CD4-positive, alpha-beta T cell (primary cell): ENCODE data around the gene NME7. TPM values are rescaled to one million over a fixed set of nuclear protein-coding genes. Genes with fewer than 3 reads are reported as not detected.

Experiments
- ATAC-seq: fragments of 200-7000 bp; cut with Tn5 transposase; one replicate; pipeline ENCODE4 v1.10.0; 2022; ENCODE audit warnings: mild to moderate bottlenecking; ENCODE audit not compliant: poor library complexity
- CTCF ChIA-PET: fragments of 350-600 bp; sonication (Branson Sonifier 250); formaldehyde crosslinking; loops from one replicate; lab custom pipeline; 2021; ENCODE audit warnings: antibody characterized with exemption, inconsistent platforms; lab: Charles Lee
- POLR2A ChIA-PET: fragments of 350-600 bp; sonication (Branson Sonifier 250); formaldehyde crosslinking; loops from one replicate; lab custom pipeline; 2021; ENCODE audit warnings: antibody characterized with exemption, inconsistent platforms; lab: Charles Lee
- DNase-seq, 14 experiments: peaks; one replicate each; pipeline ENCODE4 v3.0.0-alpha.2; 2013 to 2020; ENCODE audit warnings: mixed read lengths in 2 of 14
- H3K27ac ChIP-seq, 2 donors: one replicate each; pipeline versions ENCODE4 v1.5.1 to v1.7.0; 2013; ENCODE audit warnings: low read length in 2 of 2, low read depth in 1 of 2, mild to moderate bottlenecking in 1 of 2
- H3K27me3 ChIP-seq, 2 experiments: 1 replicate in 1 of 2; 2 replicates in 1 of 2; pipeline versions ENCODE4 v1.6.1 to v1.7.0; 2013; ENCODE audit warnings: low read length in 2 of 2, control low read depth in 1 of 2, mild to moderate bottlenecking in 1 of 2, moderate library complexity in 1 of 2; ENCODE audit not compliant: insufficient read depth in 2 of 2, control insufficient read depth in 1 of 2
- H3K36me3 ChIP-seq: one replicate; pipeline ENCODE4 v1.6.1; 2013; ENCODE audit warnings: low read length, control low read depth; ENCODE audit not compliant: insufficient read depth
- H3K4me1 ChIP-seq: one replicate; pipeline ENCODE4 v1.6.1; 2013; ENCODE audit warnings: low read length, control low read depth; ENCODE audit not compliant: insufficient read depth
- H3K4me3 ChIP-seq: one replicate; pipeline ENCODE4 v1.5.1; 2013; ENCODE audit warnings: mild to moderate bottlenecking, low read length, moderate library complexity
- H3K9me3 ChIP-seq, 2 experiments: 1 replicate in 1 of 2; 2 replicates in 1 of 2; pipeline versions ENCODE4 v1.6.1 to v1.7.0; 2013; ENCODE audit warnings: low read length in 2 of 2, mild to moderate bottlenecking in 2 of 2, control low read depth in 1 of 2, moderate library complexity in 1 of 2; ENCODE audit not compliant: control insufficient read depth in 1 of 2, insufficient read depth in 1 of 2
- H3K27ac Mint-ChIP-seq: one replicate; pipeline ENCODE4 v1.8.0; 2020; ENCODE audit warnings: mixed read lengths
- H3K27me3 Mint-ChIP-seq: one replicate; pipeline ENCODE4 v1.8.0; 2021; ENCODE audit warnings: mixed read lengths
- H3K36me3 Mint-ChIP-seq: one replicate; pipeline ENCODE4 v1.8.0; 2021; ENCODE audit warnings: low read depth, mixed read lengths
- H3K4me1 Mint-ChIP-seq: one replicate; pipeline ENCODE4 v1.8.0; 2021; ENCODE audit warnings: low read depth, mixed read lengths
- H3K4me3 Mint-ChIP-seq: one replicate; pipeline ENCODE4 v1.8.0; 2020; ENCODE audit warnings: mild to moderate bottlenecking, mixed read lengths
- H3K9me3 Mint-ChIP-seq: one replicate; pipeline ENCODE4 v1.8.0; 2020; ENCODE audit warnings: mixed read lengths
- intact Hi-C, 2 experiments: fragments of 100-400 bp; cut with DNase I in 1 of 2; cut with micrococcal nuclease in 1 of 2; formaldehyde crosslinking; loops; one replicate each; pipeline versions ENCODE4 v1.15.1 to v1.9.0; 2023 to 2025; cut with DNase I, micrococcal nuclease
- total RNA-seq, 174 experiments: library from RNA in 2 of 174; stranded (reverse) in 2 of 174; gene quantifications; one replicate each; pipeline ENCODE4 v1.2.3 and lab custom pipeline; 2021 to 2026
- TF ChIP-seq, protein P1 (sequence below): fragments of 200-600 bp; IDR thresholded peaks from one replicate; pipeline ENCODE4 v1.8.0; 2022; ENCODE audit warnings: antibody characterized with exemption, mild to moderate bottlenecking

Gene NME7
- total RNA-seq, 2 experiments from 2014 or later: 7.2 to 8.3 TPM

DNA sequence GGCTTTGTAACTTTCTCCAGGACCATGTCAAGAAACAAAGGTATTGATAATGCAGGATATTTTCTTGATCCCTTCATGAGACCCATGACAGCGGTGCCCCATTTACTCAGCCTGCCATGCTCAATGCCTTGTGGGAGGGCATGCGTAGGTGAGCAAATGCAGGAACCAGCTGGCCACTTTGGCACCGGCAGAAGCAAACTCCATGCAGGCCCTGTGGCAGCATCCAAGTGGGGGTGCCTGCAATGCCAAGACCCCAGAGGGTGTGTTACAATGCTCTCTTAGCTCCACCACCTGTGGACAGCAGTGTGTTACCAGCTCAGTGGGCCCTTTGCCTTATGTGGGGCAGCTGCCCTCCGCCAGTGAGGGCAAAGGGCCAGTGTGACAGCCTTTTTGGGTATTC is 153.0 kb downstream of the NME7 start:
- Mint-ChIP-seq H3K4me3 (no peak overlapping the region), H3K27ac (no peak overlapping the region), H3K9me3 (no peaks in the 10 kb centered on the region), H3K27me3 (no peaks in the 10 kb centered on the region), H3K36me3 (peaks cover 8% of the 10 kb centered on the region), H3K4me1 (no peaks in the 10 kb centered on the region)
- TF ChIP-seq, protein P1, sequence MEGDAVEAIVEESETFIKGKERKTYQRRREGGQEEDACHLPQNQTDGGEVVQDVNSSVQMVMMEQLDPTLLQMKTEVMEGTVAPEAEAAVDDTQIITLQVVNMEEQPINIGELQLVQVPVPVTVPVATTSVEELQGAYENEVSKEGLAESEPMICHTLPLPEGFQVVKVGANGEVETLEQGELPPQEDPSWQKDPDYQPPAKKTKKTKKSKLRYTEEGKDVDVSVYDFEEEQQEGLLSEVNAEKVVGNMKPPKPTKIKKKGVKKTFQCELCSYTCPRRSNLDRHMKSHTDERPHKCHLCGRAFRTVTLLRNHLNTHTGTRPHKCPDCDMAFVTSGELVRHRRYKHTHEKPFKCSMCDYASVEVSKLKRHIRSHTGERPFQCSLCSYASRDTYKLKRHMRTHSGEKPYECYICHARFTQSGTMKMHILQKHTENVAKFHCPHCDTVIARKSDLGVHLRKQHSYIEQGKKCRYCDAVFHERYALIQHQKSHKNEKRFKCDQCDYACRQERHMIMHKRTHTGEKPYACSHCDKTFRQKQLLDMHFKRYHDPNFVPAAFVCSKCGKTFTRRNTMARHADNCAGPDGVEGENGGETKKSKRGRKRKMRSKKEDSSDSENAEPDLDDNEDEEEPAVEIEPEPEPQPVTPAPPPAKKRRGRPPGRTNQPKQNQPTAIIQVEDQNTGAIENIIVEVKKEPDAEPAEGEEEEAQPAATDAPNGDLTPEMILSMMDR: no peak
- intact Hi-C loops: no loop called here
- Histone ChIP-seq H3K9me3 (peaks cover 0 to 4% of the 10 kb centered on the region in 2 experiments), H3K27me3 (no peaks in the 10 kb centered on the region), H3K27ac (no peak overlapping the region), H3K36me3 (no peaks in the 10 kb centered on the region), H3K4me1 (no peaks in the 10 kb centered on the region), H3K4me3 (no peak overlapping the region)
- ChIA-PET POLR2A (no interaction called here), CTCF (no interaction called here)
- DNase-seq (no peak), ATAC-seq (no peak)

DNA sequence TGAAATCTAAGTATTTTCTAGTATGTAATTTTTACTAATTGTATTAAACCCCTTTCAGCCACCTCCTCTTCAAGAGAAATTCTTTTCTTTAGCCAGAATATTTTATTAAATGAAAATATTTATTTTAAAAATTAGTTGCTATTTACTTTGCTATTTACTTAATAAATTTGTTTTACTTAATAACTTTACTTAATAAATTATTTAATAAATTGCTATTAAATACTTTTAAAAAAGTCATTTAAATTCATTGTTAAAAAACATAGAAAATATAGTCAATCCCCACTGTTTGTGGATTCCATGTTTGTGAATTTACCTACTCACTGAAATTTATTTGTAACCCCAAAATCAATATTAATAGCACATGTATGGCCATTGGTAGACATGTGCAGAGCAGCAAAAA is 155.5 kb downstream of the NME7 start:
- H3K36me3 Mint-ChIP-seq: peaks cover 8% of the 10 kb centered on the region
- no peak for ATAC-seq
- intact Hi-C loops: no loop called here

GRCh38 chr1:169207797-169208520 is 159.6 kb downstream of the NME7 start:
- H3K9me3 Mint-ChIP-seq: no peaks in the 10 kb centered on the region
- H3K27ac Mint-ChIP-seq: no peak overlapping the region
- H3K4me1 Mint-ChIP-seq: no peaks in the 10 kb centered on the region

More for the DNA sequence above, 155.5 kb downstream of the NME7 start:
- H3K27ac Mint-ChIP-seq: no peak overlapping the region
- POLR2A ChIA-PET: no interaction called here
- no peaks in the 10 kb centered on the region for H3K9me3 Mint-ChIP-seq
- Histone ChIP-seq H3K27me3 (no peaks in the 10 kb centered on the region), H3K36me3 (no peaks in the 10 kb centered on the region), H3K4me1 (no peaks in the 10 kb centered on the region), H3K9me3 (peaks cover 0 to 4% of the 10 kb centered on the region in 2 experiments), H3K27ac (no peak overlapping the region), H3K4me3 (no peak overlapping the region)
- TF ChIP-seq, protein P1: no peak
- H3K27me3 Mint-ChIP-seq: no peaks in the 10 kb centered on the region
- no peak overlapping the region for H3K4me3 Mint-ChIP-seq
- CTCF ChIA-PET: no interaction called here
- no peak for DNase-seq
- H3K4me1 Mint-ChIP-seq: no peaks in the 10 kb centered on the region

More at GRCh38 chr1:169207797-169208520, 159.6 kb downstream of the NME7 start:
- Histone ChIP-seq H3K27ac (no peak overlapping the region), H3K27me3 (no peaks in the 10 kb centered on the region), H3K36me3 (no peaks in the 10 kb centered on the region), H3K9me3 (no peaks in the 10 kb centered on the region), H3K4me1 (no peaks in the 10 kb centered on the region), H3K4me3 (no peak overlapping the region)
- Mint-ChIP-seq H3K27me3 (no peaks in the 10 kb centered on the region), H3K4me3 (no peak overlapping the region), H3K36me3 (no peaks in the 10 kb centered on the region)
- TF ChIP-seq, protein P1: no peak
- ChIA-PET POLR2A (no interaction called here), CTCF (no interaction called here)
- ATAC-seq (no peak), DNase-seq (no peak)
- intact Hi-C loops: no loop called here
